ENCODE measurements around the gene BSG.

The BSG gene

GRCh38 chr19:539429-540030 is 32.9 kb upstream of the BSG start:
- FAIRE-seq: no peak
- DNase-seq (ENCODE audit: insufficient read length, low spot score): no peak

GRCh38 chr19:540867-541637 is 31.3 kb upstream of the BSG start:
- no peak for FAIRE-seq
- no peak for DNase-seq (ENCODE audit: insufficient read length, low spot score)

- no peak for FAIRE-seq
- DNase-seq (ENCODE audit: insufficient read length, low spot score): no peak
These were observed 30.7 kb upstream of the BSG start for GRCh38 chr19:541699-542098.

GRCh38 chr19:542173-542866 is 30.1 kb upstream of the BSG start:
- DNase-seq (ENCODE audit: insufficient read length, low spot score) (no peak), FAIRE-seq (no peak)

- DNase-seq (ENCODE audit: insufficient read length, low spot score) (no peak), FAIRE-seq (no peak)
These were observed 28.3 kb upstream of the BSG start, which contains the start of gene GZMM for GRCh38 chr19:543910-544608. TSS of gene GZMM (plus strand) at chr19:544053. CDS start at chr19:544072, 19 bp downstream.

- no peak for DNase-seq (ENCODE audit: insufficient read length, low spot score)
These were observed 25.3 kb upstream of the BSG start for GRCh38 chr19:547117-547516.

GRCh38 chr19:547836-548720 is 24.3 kb upstream of the BSG start:
- FAIRE-seq (no peak), DNase-seq (ENCODE audit: insufficient read length, low spot score) (no peak)

More at GRCh38 chr19:547117-547516, 25.3 kb upstream of the BSG start:
- FAIRE-seq: no peak

- no peak for FAIRE-seq
- DNase-seq (ENCODE audit: insufficient read length, low spot score): no peak
These were observed 23.2 kb upstream of the BSG start for GRCh38 chr19:548886-549830.

GRCh38 chr19:554817-555216 is 17.6 kb upstream of the BSG start:
- no peak for DNase-seq (ENCODE audit: insufficient read length, low spot score)
- no peak for FAIRE-seq

- DNase-seq (ENCODE audit: insufficient read length, low spot score): no peak
- FAIRE-seq: no peak
These were observed 17.0 kb upstream of the BSG start for GRCh38 chr19:555474-555808.

- FAIRE-seq: no peak
- no peak for DNase-seq (ENCODE audit: insufficient read length, low spot score)
These were observed 15.6 kb upstream of the BSG start for GRCh38 chr19:556611-557382.

- no peak for FAIRE-seq
These were observed 13.5 kb upstream of the BSG start for GRCh38 chr19:558770-559439.

GRCh38 chr19:560121-560520 is 12.3 kb upstream of the BSG start:
- DNase-seq (ENCODE audit: insufficient read length, low spot score) (no peak), FAIRE-seq (no peak)

More at GRCh38 chr19:558770-559439, 13.5 kb upstream of the BSG start:
- DNase-seq (ENCODE audit: insufficient read length, low spot score): no peak

GRCh38 chr19:566403-566802 is 6.0 kb upstream of the BSG start:
- DNase-seq (ENCODE audit: insufficient read length, low spot score) (no peak), FAIRE-seq (no peak)

GRCh38 chr19:566844-567243 is 5.6 kb upstream of the BSG start:
- no peak for DNase-seq (ENCODE audit: insufficient read length, low spot score)
- FAIRE-seq: no peak

GRCh38 chr19:567296-567900 is 5.0 kb upstream of the BSG start:
- DNase-seq (ENCODE audit: insufficient read length, low spot score): no peak

GRCh38 chr19:570251-570686 is 2.1 kb upstream of the BSG start:
- no peak for DNase-seq (ENCODE audit: insufficient read length, low spot score)
- FAIRE-seq: no peak

More at GRCh38 chr19:567296-567900, 5.0 kb upstream of the BSG start:
- FAIRE-seq: no peak
